Raji (cell line): Measurements from ENCODE around the gene SPRYD7.

Experiments
- POLR2A ChIP-seq: IDR thresholded peaks from 2 replicates; pipeline ENCODE4 v1.6.1; 2011; ENCODE audit warnings: low read depth, low read length, control low read depth; ENCODE audit not compliant: insufficient read depth

SPRYD7 gene

DNA sequence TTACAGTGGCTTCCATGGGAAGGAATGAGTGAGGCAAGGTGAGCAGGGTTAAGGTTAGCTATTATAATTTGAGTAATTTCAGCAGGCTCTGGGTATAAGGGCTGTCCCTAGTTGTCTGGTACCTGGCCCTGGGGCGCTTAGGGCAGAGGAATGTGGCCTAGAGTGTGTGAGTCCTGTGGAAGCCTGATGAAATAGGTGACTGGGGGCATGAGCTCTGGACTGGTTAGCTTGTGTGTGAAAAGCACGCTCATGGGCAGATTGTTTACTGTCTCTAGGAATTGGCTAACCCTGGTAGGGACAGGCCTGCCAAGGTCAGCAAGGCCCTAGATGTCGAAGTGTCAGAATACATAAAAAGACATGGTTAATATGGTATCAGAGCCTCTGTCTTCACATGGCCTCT, 42.5 kb downstream of the SPRYD7 start:
- no peak for TF ChIP-seq POLR2A

DNA sequence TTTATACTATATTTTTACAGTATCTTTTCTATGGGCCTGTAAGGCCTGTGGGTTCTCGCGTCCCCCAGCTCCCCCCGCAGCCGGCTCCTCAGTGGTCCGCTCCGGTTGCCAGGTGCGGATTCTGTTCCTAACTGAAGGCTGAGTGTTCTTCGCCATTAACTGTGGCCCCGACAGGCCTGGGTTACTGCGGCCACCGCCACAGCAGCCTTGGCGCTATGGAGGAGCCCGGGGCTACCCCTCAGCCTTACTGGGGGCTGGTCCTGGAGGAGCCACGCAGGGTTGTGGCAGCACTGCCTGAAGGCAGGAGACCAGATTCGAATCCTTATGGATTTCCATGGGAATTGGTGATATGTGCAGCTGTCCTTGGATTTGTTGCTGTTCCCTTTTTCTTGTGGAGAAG, 45.8 kb downstream of the SPRYD7 start:
- TF ChIP-seq POLR2A = no peak

GRCh38 chr13:49878682-49879081, 57.5 kb downstream of the SPRYD7 start:
- no peak for TF ChIP-seq POLR2A

DNA sequence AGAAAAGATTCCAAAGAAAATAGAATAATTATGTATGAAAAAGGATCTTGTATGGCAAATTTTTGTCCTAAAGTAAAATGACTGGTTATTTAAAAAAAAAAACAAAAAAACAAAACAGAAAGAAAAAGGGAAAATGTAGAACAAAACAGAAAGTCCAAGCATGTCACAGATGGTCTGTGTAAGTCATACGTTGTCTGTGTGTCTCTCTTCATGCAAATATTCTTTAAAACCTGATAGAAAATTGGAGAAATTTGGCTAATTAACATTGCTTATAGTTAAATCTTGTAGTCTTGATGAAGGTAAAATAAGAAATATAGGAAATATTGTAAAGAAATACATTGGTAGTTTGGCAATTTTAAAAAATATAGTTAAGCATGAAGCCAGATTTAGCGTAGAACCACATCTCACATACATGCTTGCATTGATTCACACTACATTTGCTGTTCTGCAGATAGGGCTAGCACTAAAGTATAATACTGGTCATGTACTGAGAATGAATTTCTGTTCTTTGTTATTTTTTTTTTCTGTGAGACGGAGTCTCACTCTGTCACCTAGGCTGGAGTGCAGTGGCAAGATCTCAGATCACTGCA, 58.4 kb downstream of the SPRYD7 start:
- TF ChIP-seq POLR2A = no peak

GRCh38 chr13:49874430-49874829, 61.7 kb downstream of the SPRYD7 start:
- no peak for TF ChIP-seq POLR2A

DNA sequence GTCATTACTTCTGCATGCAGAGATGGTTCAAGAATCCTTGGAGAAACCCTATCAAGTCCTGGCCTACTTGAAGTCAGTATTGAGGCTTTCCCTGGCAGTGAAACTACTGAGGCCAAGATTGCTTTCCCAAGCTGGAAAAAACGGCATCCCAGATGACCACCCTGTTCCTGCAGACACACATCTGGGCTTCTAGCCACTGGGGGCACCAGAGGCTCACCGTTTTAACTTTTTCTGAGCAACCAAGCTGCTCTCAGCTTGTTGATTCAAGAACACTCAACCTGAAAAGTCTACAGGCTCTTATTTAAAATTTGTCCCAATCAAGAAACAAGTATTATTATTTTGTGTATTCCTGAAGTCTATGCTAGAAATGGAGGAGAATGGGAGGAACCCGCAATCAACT, 66.6 kb downstream of the SPRYD7 start:
- no peak for TF ChIP-seq POLR2A

- TF ChIP-seq POLR2A = no peak
Observed at GRCh38 chr13:49867834-49868233, 68.3 kb downstream of the SPRYD7 start.

DNA sequence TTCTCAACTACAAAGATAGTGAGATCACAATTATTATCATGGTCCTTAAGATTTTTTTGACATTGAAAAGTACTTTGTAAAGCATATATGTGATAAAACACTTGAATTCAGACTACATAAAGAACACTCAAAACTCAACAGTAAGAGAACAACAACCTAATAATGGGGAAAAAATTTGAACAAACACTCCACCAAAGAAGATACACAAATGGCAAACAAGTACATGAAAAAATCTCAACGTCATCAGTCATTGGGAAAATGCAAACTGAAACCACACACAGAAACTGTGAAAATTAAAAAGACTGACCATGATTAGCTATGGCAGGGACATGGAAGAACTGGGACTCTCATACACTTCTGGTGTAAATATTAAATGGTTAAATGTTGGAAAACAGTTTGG, 70.9 kb downstream of the SPRYD7 start:
- no peak for TF ChIP-seq POLR2A

DNA sequence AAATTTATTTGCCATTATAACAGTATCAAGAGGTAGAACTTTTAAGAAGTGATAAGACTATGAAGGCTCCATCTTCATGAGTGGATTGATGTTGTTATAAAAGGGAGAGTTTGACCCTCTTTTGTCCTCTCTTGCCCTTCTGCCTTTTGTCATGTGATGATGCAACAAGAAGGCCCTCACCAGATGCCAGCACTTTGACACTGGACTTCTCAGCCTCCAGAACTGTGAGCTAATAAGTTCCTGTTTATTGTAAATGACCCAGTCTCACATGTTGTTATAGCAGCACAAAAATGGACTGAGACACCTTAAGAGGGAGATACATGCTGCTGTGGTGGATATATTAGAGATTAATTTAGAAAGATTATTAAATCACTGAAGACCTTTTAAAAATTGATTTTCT, 71.6 kb downstream of the SPRYD7 start:
- TF ChIP-seq POLR2A = no peak
